Stimulated activated naive B cell treated with anti-CD40 and anti-IgM and Interleukin-4, amounts not matched to agents 10 μg/mL and 1 μg/mL and 100 μg/mL, for 72 hours (primary cell): ENCODE measurements around the gene PRKAG3.
"Not testable (repeated sequence)": the region's sequence is repeated elsewhere in the genome, so short reads cannot be mapped to it uniquely, and the experiment has no call there.

ENCODE experiments used
- ATAC-seq, 2 donors: fragments of 150-1000 bp; cut with Tn5 transposase; replicated peaks; 2 replicates each; pipeline ENCODE4 v1.10.0; 2021; ENCODE audit warnings: moderate library complexity in 1 of 2
- DNase-seq: peaks from one replicate; pipeline ENCODE4 v3.0.0; 2021
- H3K27ac Mint-ChIP-seq: one replicate; pipeline ENCODE4 v1.8.0; 2022; ENCODE audit warnings: mild to moderate bottlenecking, mixed read lengths
- H3K27me3 Mint-ChIP-seq, 2 donors: one replicate each; pipeline ENCODE4 v1.8.0; 2022; ENCODE audit warnings: mixed read lengths in 2 of 2
- H3K36me3 Mint-ChIP-seq, 2 donors: one replicate each; pipeline ENCODE4 v1.8.0; 2022; ENCODE audit warnings: mixed read lengths in 2 of 2, mild to moderate bottlenecking in 1 of 2
- H3K4me1 Mint-ChIP-seq, 2 donors: one replicate each; pipeline ENCODE4 v1.8.0; 2022; ENCODE audit warnings: mixed read lengths in 2 of 2, mild to moderate bottlenecking in 1 of 2
- H3K4me3 Mint-ChIP-seq, 2 donors: one replicate each; pipeline ENCODE4 v1.8.0; 2022; ENCODE audit warnings: mild to moderate bottlenecking in 2 of 2, mixed read lengths in 2 of 2, moderate library complexity in 1 of 2
- H3K9me3 Mint-ChIP-seq, 2 donors: one replicate each; pipeline ENCODE4 v1.8.0; 2022; ENCODE audit warnings: mixed read lengths in 2 of 2, mild to moderate bottlenecking in 1 of 2

PRKAG3 gene

DNA sequence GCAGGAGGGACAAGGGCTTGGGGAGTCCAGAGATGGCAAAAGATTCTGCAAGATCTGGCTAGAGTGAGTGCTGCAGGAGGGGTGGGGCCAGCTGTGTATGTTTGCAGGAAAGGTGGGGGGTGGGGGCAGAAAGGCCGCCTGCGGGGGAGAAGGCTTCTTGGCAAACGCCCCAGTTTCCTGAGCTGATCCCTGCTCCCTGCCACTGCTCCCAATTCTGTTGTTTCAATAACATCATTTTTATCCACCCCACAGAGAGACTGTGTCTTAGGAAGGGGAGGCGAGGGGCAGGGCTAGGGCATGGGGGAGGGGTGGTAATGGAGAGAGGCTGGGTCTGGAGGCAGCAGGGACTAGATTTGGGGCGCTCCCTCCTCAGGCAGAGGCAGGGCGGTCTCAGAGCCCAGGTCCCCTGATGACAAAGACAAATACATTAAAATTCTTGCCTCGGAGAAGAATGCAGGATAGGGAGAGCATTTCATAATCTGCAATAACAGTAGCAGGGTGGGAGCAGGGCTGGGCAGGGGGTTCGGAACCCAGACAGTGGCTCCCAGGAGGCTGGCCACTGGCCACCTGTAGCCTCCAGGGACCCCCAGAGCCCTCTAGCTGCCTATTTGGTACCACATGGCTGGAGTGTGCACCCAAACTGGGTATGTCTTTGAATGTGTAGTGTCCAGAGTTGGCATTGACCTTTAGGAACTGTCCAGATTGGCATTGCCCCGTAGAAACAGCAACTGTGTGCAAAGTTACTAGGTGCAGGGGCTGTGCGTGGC is 26.0 kb upstream of the PRKAG3 start:
- Mint-ChIP-seq H3K4me1 (peaks cover 15 to 35% of the 10 kb centered on the region in 2 donors), H3K4me3 (no peak overlapping the region), H3K9me3 (no peaks in the 10 kb centered on the region), H3K27me3 (peaks cover 87 to 94% of the 10 kb centered on the region in 2 donors), H3K36me3 (no peaks in the 10 kb centered on the region), H3K27ac (no peak overlapping the region)
- ATAC-seq (no peak), DNase-seq (no peak)

DNA sequence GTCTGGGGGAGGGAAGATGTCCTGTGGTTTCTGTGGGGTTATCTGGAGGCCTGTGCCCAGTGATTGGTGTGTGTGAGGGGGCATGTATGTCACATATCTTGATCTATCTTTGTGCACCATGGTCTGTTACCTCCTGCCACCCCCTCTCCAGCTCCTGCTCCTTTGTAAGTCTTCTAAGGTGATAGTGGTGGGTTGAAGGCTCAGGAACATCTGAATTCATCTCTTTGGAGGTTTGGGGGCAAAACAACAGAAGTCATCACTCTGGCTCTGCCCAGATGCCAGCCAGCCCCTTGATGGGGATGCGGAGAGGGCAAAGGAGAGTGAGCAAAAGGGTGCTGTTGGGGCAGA is 25.3 kb upstream of the PRKAG3 start:
- no peak overlapping the region for H3K4me3 Mint-ChIP-seq
- DNase-seq (no peak), ATAC-seq (no peak)
- H3K4me1 Mint-ChIP-seq: peaks cover 15 to 35% of the 10 kb centered on the region in 2 donors
- H3K27ac Mint-ChIP-seq: no peak overlapping the region
- no peaks in the 10 kb centered on the region for H3K36me3 Mint-ChIP-seq
- peaks cover 85 to 90% of the 10 kb centered on the region in 2 donors for H3K27me3 Mint-ChIP-seq
- no peaks in the 10 kb centered on the region for H3K9me3 Mint-ChIP-seq

DNA sequence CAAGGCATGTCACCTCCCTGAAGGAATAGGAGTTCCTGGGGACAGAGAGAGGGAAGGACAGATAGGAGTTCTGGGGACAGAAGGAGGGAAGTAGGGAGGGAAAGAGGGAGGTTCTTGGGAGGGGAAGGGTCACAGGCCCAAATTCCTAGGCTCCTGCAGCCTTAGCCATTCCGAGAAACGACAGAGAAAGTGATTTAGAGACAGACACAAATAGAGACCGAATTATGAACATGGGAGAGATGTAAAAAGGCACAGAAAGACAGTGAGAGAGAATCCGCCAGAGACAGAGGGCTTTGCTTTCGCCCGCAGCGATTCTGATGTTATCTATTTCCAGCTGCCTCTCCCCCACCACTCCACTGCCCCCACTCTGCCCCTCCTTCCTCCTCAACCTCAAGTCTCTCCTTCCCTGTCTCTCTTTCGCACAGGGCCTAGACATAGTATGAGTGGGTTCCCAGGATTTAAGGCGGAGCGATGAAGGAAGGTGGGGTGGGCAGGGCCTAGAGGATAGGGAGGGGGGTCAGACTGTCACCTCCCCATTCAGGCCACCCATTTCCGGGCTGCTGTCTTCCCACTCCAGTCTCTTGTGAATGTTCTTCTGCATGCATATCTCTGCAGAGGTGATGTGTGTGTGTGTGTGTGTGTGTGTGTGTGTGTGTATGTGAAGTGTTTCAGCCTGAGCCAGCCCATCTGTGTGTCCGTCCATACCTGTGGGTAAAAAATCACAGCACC is 24.7 kb upstream of the PRKAG3 start:
- Mint-ChIP-seq H3K27me3 (peaks cover 80 to 86% of the 10 kb centered on the region in 2 donors), H3K27ac (no peak overlapping the region), H3K4me3 (no peak overlapping the region), H3K9me3 (no peaks in the 10 kb centered on the region), H3K36me3 (no peaks in the 10 kb centered on the region), H3K4me1 (peaks cover 15 to 35% of the 10 kb centered on the region in 2 donors)
- DNase-seq (no peak), ATAC-seq (no peak)

DNA sequence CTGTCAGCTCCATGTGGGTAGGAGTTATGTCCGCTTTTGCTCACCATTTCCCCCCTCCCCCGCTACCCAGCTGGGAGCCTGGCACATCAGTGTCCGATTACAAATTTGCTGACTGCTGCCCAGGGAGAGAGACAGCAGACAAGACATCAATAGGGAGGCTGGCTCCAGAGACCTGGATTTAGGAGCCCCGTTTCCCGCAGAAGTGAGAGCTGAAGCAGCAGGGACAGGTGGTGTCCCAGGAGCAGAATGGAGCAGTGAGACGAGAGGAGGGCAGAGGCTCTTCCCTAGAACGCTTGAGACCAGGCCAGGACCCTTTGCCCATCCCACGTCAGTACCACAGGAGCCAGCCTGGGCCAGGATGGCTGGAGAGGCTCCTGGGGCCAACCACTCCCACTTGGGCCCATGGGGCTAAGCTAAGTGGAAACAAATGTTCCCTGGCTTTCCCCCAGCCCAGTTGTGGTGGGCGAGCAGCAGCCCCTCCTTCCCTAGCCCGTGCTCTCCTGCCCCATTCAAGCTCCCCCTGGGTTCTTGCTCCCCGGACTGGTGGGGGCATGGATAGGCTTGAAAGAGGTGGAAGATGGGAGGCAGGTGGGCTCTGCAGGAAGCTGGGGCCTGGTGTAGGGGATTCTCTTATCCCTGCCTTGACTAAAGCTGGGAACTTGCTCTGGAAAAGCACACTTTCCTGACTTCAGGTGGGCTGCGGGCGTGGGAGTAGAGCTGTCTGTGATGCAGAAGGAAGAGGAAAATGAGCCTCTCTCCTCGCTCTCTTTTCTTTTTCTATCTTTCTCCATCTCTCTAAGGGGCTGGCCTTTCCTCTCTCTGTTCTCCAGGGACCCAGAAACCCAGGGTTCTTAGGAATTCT is 23.9 kb upstream of the PRKAG3 start:
- DNase-seq: no peak
- Mint-ChIP-seq H3K4me3 (no peak overlapping the region), H3K27me3 (peaks cover 81 to 86% of the 10 kb centered on the region in 2 donors), H3K4me1 (peaks cover 11 to 29% of the 10 kb centered on the region in 2 donors), H3K27ac (no peak overlapping the region), H3K9me3 (no peaks in the 10 kb centered on the region), H3K36me3 (no peaks in the 10 kb centered on the region)
- ATAC-seq: no peak

DNA sequence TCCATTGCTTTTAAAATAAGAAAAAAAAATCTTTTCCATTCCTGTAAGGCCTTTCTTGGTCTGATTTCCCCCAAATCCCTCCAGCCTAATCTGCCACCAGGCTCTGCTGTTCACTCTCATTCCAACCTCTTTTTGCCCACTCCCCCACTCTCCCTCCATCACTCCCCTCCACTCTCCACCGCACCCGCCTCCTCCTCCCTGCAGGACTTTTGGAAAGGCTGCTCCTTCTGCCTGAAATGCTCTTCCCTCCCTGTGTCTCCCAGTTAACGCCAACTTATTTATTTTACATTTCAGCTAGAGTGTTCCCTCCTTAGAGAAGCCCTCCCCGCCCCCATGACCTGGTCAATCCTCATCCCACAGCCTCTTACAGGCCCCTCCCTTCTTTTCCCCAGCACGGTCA is 23.3 kb upstream of the PRKAG3 start:
- no peak overlapping the region for H3K27ac Mint-ChIP-seq
- H3K4me1 Mint-ChIP-seq: peaks cover 4 to 22% of the 10 kb centered on the region in 2 donors
- no peaks in the 10 kb centered on the region for H3K36me3 Mint-ChIP-seq
- DNase-seq (no peak), ATAC-seq (no peak)
- no peaks in the 10 kb centered on the region for H3K9me3 Mint-ChIP-seq
- no peak overlapping the region for H3K4me3 Mint-ChIP-seq
- H3K27me3 Mint-ChIP-seq: peaks cover 81 to 86% of the 10 kb centered on the region in 2 donors

DNA sequence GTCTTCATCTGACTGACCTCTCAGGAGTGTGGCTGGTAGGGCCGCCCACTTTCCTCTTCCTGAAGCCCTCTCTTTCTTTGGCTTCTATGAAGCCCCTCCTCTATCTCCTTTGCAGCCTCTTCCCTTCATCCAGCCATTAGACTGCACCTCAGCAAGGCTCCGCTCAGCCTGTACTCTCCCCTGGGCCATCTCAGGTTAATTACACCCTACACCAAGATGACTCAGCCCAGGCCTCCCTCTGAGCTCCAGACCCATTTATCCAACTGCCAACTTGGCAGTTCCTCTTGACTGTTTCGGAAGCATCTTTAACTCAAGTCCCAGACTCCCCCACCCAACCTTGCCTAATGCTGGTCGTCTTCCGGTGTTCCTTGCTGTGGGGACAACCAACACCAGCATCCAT is 22.2 kb upstream of the PRKAG3 start:
- no peak for DNase-seq

DNA sequence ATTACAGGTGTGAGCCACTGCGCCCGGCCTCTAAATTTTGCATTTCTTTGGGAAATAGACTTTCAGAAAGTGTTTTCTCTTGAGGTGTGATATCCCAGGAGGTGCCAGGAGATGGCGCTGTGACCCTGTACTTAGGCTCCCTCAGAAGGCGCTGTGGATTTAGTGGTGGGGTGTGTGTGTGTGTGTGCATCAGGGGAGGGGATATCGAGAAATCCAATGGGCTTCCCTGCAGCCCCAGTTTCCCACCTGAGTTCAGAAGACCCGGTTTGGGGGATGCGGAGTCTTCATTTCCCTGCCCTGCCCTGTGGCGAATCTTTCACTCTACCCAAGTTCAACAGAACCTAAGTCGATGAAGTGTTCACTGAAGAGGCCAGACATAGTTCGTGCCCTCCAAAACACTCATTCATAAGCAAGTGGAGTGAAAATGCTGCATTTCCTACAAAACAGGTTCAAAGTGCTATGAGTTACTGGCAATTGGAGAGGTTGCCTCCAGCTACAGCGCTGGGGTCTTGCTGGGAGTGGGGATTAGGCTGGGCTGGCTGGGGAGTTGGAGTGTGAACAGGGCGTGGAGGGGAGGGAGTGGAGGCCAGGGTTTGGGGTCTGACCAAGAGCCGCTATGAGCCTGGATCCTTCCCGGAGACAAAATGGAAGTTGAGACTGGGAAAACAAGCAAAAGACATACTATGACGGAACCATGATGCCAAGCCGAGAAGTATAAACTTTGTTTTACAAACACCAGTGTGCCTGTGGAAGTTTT is 21.5 kb upstream of the PRKAG3 start:
- Mint-ChIP-seq H3K4me1 (peaks cover 4 to 9% of the 10 kb centered on the region in 2 donors), H3K4me3 (no peak overlapping the region), H3K36me3 (no peaks in the 10 kb centered on the region), H3K27ac (peak overlapping the region; percentile 37), H3K27me3 (peaks cover 68 to 71% of the 10 kb centered on the region in 2 donors), H3K9me3 (no peaks in the 10 kb centered on the region)
- DNase-seq (peak; percentile 25), ATAC-seq (peak; percentile 72 to 76)

More for the DNA sequence above, 22.2 kb upstream of the PRKAG3 start:
- Mint-ChIP-seq H3K4me1 (peaks cover 4 to 16% of the 10 kb centered on the region in 2 donors), H3K36me3 (no peaks in the 10 kb centered on the region), H3K4me3 (no peak overlapping the region), H3K27me3 (peaks cover 74 to 78% of the 10 kb centered on the region in 2 donors), H3K9me3 (no peaks in the 10 kb centered on the region), H3K27ac (no peak overlapping the region)
- ATAC-seq: peak in 1 of 2 donors; percentile 47

DNA sequence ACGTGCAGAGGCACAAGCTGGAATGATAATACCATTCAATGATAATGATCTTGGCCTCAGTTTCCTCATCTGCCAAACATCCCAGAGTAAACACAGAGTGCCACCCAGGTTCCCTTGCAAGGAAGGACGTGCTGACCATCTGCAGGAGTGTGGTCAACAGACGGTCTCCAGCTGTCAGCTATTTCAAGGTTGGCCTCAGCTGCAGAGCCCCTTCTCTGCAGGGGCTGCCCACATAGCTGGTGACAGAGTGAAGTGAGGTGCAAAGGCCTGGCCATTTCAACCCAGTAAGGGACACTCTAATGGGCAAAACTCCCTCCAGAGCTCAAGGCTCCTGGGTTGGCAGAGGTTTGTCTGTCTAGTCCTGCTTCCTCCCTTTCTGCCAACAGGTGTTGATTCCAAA is 19.7 kb upstream of the PRKAG3 start:
- DNase-seq: no peak
- Mint-ChIP-seq H3K27ac (no peak overlapping the region), H3K4me3 (no peak overlapping the region), H3K4me1 (peaks cover 7 to 9% of the 10 kb centered on the region in 2 donors), H3K27me3 (peaks cover 53 to 54% of the 10 kb centered on the region in 2 donors), H3K9me3 (no peaks in the 10 kb centered on the region), H3K36me3 (no peaks in the 10 kb centered on the region)
- no peak for ATAC-seq

DNA sequence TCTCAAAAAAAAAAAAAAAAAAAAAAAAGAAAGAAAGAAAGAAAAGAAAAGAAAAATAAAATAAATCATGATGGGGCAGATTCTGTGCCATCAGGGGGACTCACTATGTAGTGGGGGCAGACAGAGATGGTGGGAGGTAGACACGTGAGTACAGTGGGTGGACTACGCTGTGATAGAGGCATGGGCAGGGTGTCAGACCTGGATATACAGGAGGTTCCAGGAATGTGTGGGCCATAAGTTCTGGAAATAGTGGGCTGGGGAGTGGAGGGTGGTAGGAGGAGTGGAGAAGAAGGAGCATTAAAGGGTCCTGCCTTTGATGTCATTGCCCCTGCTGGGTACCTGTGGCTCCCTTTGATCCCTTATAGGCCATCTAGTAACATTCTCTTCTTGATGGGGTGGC is 19.2 kb upstream of the PRKAG3 start:
- Mint-ChIP-seq H3K4me3 (no peak overlapping the region), H3K27me3 (peaks cover 48 to 49% of the 10 kb centered on the region in 2 donors), H3K36me3 (no peaks in the 10 kb centered on the region)

DNA sequence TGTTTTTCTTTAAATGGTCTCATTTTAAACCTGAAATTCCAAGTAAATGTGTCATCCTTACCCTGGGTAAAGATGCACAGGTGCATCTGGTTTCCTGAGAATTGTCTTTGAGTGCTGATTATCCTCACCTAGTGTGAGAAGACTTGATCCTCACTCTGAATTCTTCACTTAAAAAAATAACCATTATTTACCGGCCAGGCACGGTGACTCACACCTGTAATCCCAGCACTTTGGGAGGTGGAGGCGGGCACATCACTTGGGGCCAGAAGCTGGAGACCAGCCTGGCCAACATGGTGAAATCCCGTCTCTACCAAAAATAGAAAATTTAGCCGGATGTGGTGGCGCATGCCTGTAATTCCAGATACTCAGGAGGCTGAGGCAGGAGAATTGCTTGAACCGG is 18.1 kb upstream of the PRKAG3 start:
- ATAC-seq: no peak
- Mint-ChIP-seq H3K36me3 (no peaks in the 10 kb centered on the region), H3K4me1 (peaks cover 4 to 9% of the 10 kb centered on the region in 2 donors), H3K27me3 (peaks cover 37 to 38% of the 10 kb centered on the region in 2 donors), H3K9me3 (no peaks in the 10 kb centered on the region), H3K4me3 (no peak overlapping the region), H3K27ac (no peak overlapping the region)
- no peak for DNase-seq

More for the DNA sequence above, 19.2 kb upstream of the PRKAG3 start:
- ATAC-seq: no peak
- no peak overlapping the region for H3K27ac Mint-ChIP-seq
- peaks cover 7 to 9% of the 10 kb centered on the region in 2 donors for H3K4me1 Mint-ChIP-seq
- H3K9me3 Mint-ChIP-seq: no peaks in the 10 kb centered on the region
- DNase-seq: no peak

DNA sequence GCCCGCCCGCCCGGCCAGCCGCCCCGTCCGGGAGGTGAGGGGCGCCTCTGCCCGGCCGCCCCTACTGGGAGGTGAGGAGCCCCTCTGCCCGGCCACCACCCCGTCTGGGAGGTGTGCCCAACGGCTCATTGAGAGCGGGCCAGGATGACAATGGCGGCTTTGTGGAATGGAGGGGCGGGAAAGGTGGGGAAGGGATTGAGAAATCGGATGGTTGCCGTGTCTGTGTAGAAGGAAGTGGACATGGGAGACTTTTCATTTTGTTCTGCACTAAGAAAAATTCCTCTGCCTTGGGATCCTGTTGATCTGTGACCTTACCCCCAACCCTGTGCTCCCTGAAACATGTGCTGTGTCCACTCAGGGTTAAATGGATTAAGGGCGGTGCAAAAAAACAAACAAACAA is 15.4 kb upstream of the PRKAG3 start:
- not testable (repeated sequence) for H3K9me3 Mint-ChIP-seq, H3K27ac Mint-ChIP-seq, H3K4me3 Mint-ChIP-seq, H3K4me1 Mint-ChIP-seq, DNase-seq, ATAC-seq, H3K36me3 Mint-ChIP-seq
- H3K27me3 Mint-ChIP-seq: peaks cover 22 to 33% of the 10 kb centered on the region in 2 donors

DNA sequence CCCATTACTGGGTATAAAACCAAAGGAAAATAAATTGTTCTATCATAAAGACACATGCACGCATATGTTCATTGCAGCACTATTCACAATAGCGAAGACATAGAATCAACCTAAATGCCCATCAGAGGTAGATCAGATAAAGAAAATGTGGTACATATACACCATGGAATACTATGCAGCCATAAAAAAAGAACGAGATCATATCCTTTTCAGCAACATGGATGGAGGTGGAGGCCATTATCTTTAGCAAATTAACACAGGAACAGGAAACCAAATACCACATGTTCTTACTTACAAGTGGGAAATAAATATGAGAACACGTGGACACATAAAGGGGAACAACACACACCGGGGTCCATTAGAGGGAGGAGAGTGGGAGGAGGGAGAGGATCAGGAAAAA is 12.7 kb upstream of the PRKAG3 start:
- not testable (repeated sequence) for H3K36me3 Mint-ChIP-seq, ATAC-seq, H3K9me3 Mint-ChIP-seq, H3K4me3 Mint-ChIP-seq, H3K27ac Mint-ChIP-seq, H3K4me1 Mint-ChIP-seq, DNase-seq
- peaks cover 10 to 38% of the 10 kb centered on the region in 2 donors for H3K27me3 Mint-ChIP-seq

DNA sequence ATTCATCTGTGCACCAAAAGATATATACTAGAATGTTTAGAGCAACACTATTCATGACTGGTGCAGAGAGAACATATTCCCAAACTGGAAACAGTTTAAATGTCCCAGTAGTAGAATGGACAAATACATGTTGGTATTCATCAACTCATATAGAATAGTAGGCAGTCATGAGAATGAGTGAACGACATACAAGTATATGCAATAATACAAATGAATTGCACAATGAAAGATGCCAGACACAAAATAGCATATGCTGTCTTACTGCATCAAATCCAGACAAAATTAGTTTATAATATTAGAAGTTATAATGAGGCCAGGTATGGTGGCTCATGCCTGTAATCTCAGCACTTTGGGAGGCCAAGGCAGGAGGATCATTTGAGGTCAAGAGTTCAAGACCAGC is 8.3 kb upstream of the PRKAG3 start:
- Mint-ChIP-seq H3K4me1 (no peaks in the 10 kb centered on the region), H3K36me3 (peaks cover 0 to 3% of the 10 kb centered on the region in 2 donors), H3K27me3 (peaks cover 24 to 64% of the 10 kb centered on the region in 2 donors), H3K4me3 (no peak overlapping the region), H3K27ac (no peak overlapping the region), H3K9me3 (peaks cover 10 to 11% of the 10 kb centered on the region in 2 donors)
- ATAC-seq: no peak
- DNase-seq: no peak

DNA sequence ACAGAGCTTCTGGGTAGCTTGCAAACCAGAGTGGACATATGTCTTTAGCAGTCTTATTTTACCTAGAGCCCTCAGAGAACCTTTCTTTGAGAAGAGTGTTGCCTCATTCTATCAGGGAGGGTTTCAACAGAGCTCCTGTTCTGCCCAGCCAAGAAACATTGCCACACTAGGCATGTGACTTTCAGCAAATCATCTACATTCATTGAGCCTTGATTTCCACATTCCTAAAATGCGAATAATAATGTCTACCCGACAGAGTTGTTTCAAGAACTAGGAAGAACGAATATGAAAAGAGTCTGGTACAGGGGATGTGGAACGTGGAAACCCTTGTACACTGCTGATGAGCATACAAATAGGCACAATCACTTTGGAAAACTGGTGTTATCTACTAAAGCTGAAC is 7.8 kb upstream of the PRKAG3 start:
- ATAC-seq: no peak
- Mint-ChIP-seq H3K27me3 (peaks cover 27 to 68% of the 10 kb centered on the region in 2 donors), H3K4me3 (no peak overlapping the region), H3K9me3 (peaks cover 9 to 11% of the 10 kb centered on the region in 2 donors), H3K36me3 (peaks cover 0 to 2% of the 10 kb centered on the region in 2 donors), H3K4me1 (no peaks in the 10 kb centered on the region), H3K27ac (no peak overlapping the region)
- DNase-seq: no peak
